H9 (cell line): ENCODE data around the gene DNLZ. TPM values are rescaled to one million over a fixed set of nuclear protein-coding genes. Genes with fewer than 3 reads are reported as not detected.

Experiments
- DNase-seq: peaks from one replicate; pipeline ENCODE4 v3.0.0-alpha.2; 2017
- H2AFZ ChIP-seq: one replicate; pipeline ENCODE4 v1.6.1; 2013; ENCODE audit warnings: mild to moderate bottlenecking, low read length, control low read depth, moderate library complexity
- H2AK5ac ChIP-seq: 2 replicates; pipeline ENCODE4 v1.6.1; 2013; ENCODE audit warnings: low read length, control low read depth, mixed read lengths; ENCODE audit not compliant: insufficient read length
- H2BK120ac ChIP-seq: one replicate; pipeline ENCODE4 v1.6.1; 2013; ENCODE audit warnings: low read depth, mild to moderate bottlenecking, low read length, control low read depth, inconsistent platforms; ENCODE audit not compliant: poor library complexity, severe bottlenecking
- H2BK12ac ChIP-seq: 2 replicates; pipeline ENCODE4 v1.6.1; 2013; ENCODE audit warnings: low read length, control low read depth, mixed read lengths, low read depth; ENCODE audit not compliant: insufficient read length
- H2BK15ac ChIP-seq: 2 replicates; pipeline ENCODE4 v1.6.1; 2013; ENCODE audit warnings: low read depth, low read length, control low read depth
- H2BK20ac ChIP-seq: one replicate; pipeline ENCODE4 v1.6.1; 2013; ENCODE audit warnings: low read depth, mild to moderate bottlenecking, low read length, control low read depth, inconsistent platforms; ENCODE audit not compliant: poor library complexity, severe bottlenecking
- H2BK5ac ChIP-seq: 2 replicates; pipeline ENCODE4 v1.6.1; 2013; ENCODE audit warnings: low read length, control low read depth, mixed read lengths; ENCODE audit not compliant: insufficient read length
- H3K14ac ChIP-seq: 2 replicates; pipeline ENCODE4 v1.6.1; 2013; ENCODE audit warnings: low read length, control low read depth; ENCODE audit not compliant: insufficient read depth
- H3K18ac ChIP-seq: 2 replicates; pipeline ENCODE4 v1.6.1; 2013; ENCODE audit warnings: low read depth, mild to moderate bottlenecking, mixed read lengths, low read length, control low read depth; ENCODE audit not compliant: insufficient read length
- H3K23ac ChIP-seq: 2 replicates; pipeline ENCODE4 v1.6.1; 2013; ENCODE audit warnings: low read length, control low read depth, mixed read lengths, low read depth; ENCODE audit not compliant: insufficient read length
- H3K23me2 ChIP-seq: 2 replicates; pipeline ENCODE4 v1.6.1; 2013; ENCODE audit warnings: low read depth, mild to moderate bottlenecking, mixed read lengths, low read length, control low read depth; ENCODE audit not compliant: insufficient read length, poor library complexity, severe bottlenecking
- H3K27ac ChIP-seq: 2 replicates; pipeline ENCODE4 v1.5.1; 2013; ENCODE audit warnings: low read length, control low read depth, mixed read lengths, low read depth; ENCODE audit not compliant: insufficient read length
- H3K27me3 ChIP-seq: 2 replicates; pipeline ENCODE4 v1.6.1; 2013; ENCODE audit warnings: low read length, control low read depth, inconsistent platforms; ENCODE audit not compliant: insufficient read depth
- H3K4ac ChIP-seq: 2 replicates; pipeline ENCODE4 v1.6.1; 2013; ENCODE audit warnings: low read depth, mild to moderate bottlenecking, control low read depth, inconsistent platforms, low read length, moderate library complexity
- H3K4me1 ChIP-seq: 2 replicates; pipeline ENCODE4 v1.6.1; 2013; ENCODE audit warnings: low read length, control low read depth, inconsistent platforms; ENCODE audit not compliant: insufficient read depth
- H3K4me2 ChIP-seq: 2 replicates; pipeline ENCODE4 v1.6.1; 2013; ENCODE audit warnings: low read length, control low read depth, mixed read lengths; ENCODE audit not compliant: insufficient read length, insufficient read depth
- H3K56ac ChIP-seq: 2 replicates; pipeline ENCODE4 v1.6.1; 2013; ENCODE audit warnings: low read depth, mild to moderate bottlenecking, mixed read lengths, low read length, control low read depth; ENCODE audit not compliant: insufficient read length
- H3K79me1 ChIP-seq: 2 replicates; pipeline ENCODE4 v1.6.1; 2013; ENCODE audit warnings: low read depth, mild to moderate bottlenecking, moderate library complexity, low read length, control low read depth, inconsistent platforms; ENCODE audit not compliant: insufficient read depth, poor library complexity, severe bottlenecking
- H3K79me2 ChIP-seq: 2 replicates; pipeline ENCODE4 v1.6.1; 2013; ENCODE audit warnings: low read length, control low read depth, inconsistent platforms; ENCODE audit not compliant: insufficient read depth
- H3K9ac ChIP-seq: 2 replicates; pipeline ENCODE4 v1.6.1; 2013; ENCODE audit warnings: low read length, control low read depth, mixed read lengths; ENCODE audit not compliant: insufficient read length; ENCODE audit errors: extremely low read depth
- H3K9me3 ChIP-seq: one replicate; pipeline ENCODE4 v1.6.1; 2013; ENCODE audit warnings: low read depth, low read length, inconsistent platforms; ENCODE audit not compliant: control insufficient read depth
- H3T11ph ChIP-seq: one replicate; pipeline ENCODE4 v1.6.1; 2013; ENCODE audit warnings: mild to moderate bottlenecking, low read length, control low read depth, inconsistent platforms
- H4K20me1 ChIP-seq: one replicate; pipeline ENCODE4 v1.6.1; 2013; ENCODE audit not compliant: control insufficient read depth, insufficient read length, insufficient read depth
- H4K5ac ChIP-seq: 2 replicates; pipeline ENCODE4 v1.6.1; 2013; ENCODE audit warnings: low read depth, mild to moderate bottlenecking, mixed read lengths, low read length, control low read depth; ENCODE audit not compliant: insufficient read length
- H4K8ac ChIP-seq: replicated peaks from 2 replicates; pipeline ENCODE4 v1.6.1; 2013; ENCODE audit warnings: low read length, control low read depth, mixed read lengths, low read depth; ENCODE audit not compliant: insufficient read length
- H4K91ac ChIP-seq: 2 replicates; pipeline ENCODE4 v1.6.1; 2013; ENCODE audit warnings: low read depth, mild to moderate bottlenecking, moderate library complexity, mixed read lengths, low read length, control low read depth; ENCODE audit not compliant: insufficient read length
- H3K27ac Mint-ChIP-seq, 3 experiments: 2 replicates in 2 of 3; 3 replicates in 1 of 3; pipeline ENCODE4 v1.8.0; 2020 to 2021; ENCODE audit warnings: mixed read lengths in 3 of 3, mild to moderate bottlenecking in 1 of 3, moderate library complexity in 1 of 3
- H3K27me3 Mint-ChIP-seq: 2 replicates; pipeline ENCODE4 v1.8.0; 2021; ENCODE audit warnings: low read depth, mild to moderate bottlenecking, moderate library complexity, mixed read lengths
- H3K36me3 Mint-ChIP-seq, 3 experiments: 2 replicates in 2 of 3; 3 replicates in 1 of 3; pipeline ENCODE4 v1.8.0; 2020 to 2021; ENCODE audit warnings: low read depth in 3 of 3, mixed read lengths in 3 of 3; ENCODE audit not compliant: insufficient read depth in 1 of 3
- H3K4me1 Mint-ChIP-seq, 2 experiments: 2 replicates each; pipeline ENCODE4 v1.8.0; 2020; ENCODE audit warnings: mixed read lengths in 2 of 2
- H3K4me3 Mint-ChIP-seq, 2 experiments: 2 replicates in 1 of 2; 3 replicates in 1 of 2; pipeline ENCODE4 v1.8.0; 2020 to 2021; ENCODE audit warnings: mild to moderate bottlenecking in 2 of 2, mixed read lengths in 2 of 2, moderate library complexity in 1 of 2
- H3K9me3 Mint-ChIP-seq, 2 experiments: 2 replicates in 1 of 2; 3 replicates in 1 of 2; pipeline ENCODE4 v1.8.0; 2020; ENCODE audit warnings: mild to moderate bottlenecking in 2 of 2, mixed read lengths in 2 of 2, moderate library complexity in 1 of 2
- CTCF ChIP-seq: fragments of 200-600 bp; sonication (generic); conservative IDR thresholded peaks from 3 replicates; pipeline ENCODE4 v1.8.0; 2021; ENCODE audit warnings: antibody characterized with exemption, mild to moderate bottlenecking
- WGBS: extraction: QIAGEN DNeasy Blood & Tissue Kit; methylation state at CpG from one replicate; pipeline ENCODE4 v1.1.7; 2013; ENCODE audit warnings: missing lambda C conversion rate, low lambda C conversion rate, mixed read lengths; ENCODE audit not compliant: insufficient read length; ENCODE audit errors: extremely low coverage; 5-methylcytosine and 5-hydroxymethylcytosine counted together
- total RNA-seq: library from RNA; stranded (reverse); gene quantifications from 2 replicates; pipeline ENCODE4 v1.2.1, GENCODE V29; 2021

The DNLZ gene
- total RNA-seq, 1 experiment from 2014 or later: 24.8 TPM

GRCh38 chr9:136371533-136371880 is 8.0 kb upstream of the DNLZ start:
- Mint-ChIP-seq H3K4me3 (no peak overlapping the region; a peak in 1 of 5 replicates), H3K27ac (no peak overlapping the region), H3K4me1 (peaks cover 0 to 5% of the 10 kb centered on the region in 2 experiments; a peak in 1 of 4 replicates), H3K27me3 (no peaks in the 10 kb centered on the region), H3K36me3 (peaks cover 0 to 14% (median 6%) of the 10 kb centered on the region in 3 experiments; a peak in 4 of 7 replicates), H3K9me3 (no peaks in the 10 kb centered on the region)
- no peak for TF ChIP-seq CTCF
- H2BK12ac ChIP-seq: no peak overlapping the region
- no peak overlapping the region for H2BK20ac ChIP-seq
- no peak overlapping the region for H3T11ph ChIP-seq
- H3K79me1 ChIP-seq: no peaks in the 10 kb centered on the region
- no peak overlapping the region for H4K91ac ChIP-seq
- no peak overlapping the region for H3K4ac ChIP-seq
- H3K23me2 ChIP-seq: no peaks in the 10 kb centered on the region
- DNase-seq: no peak
- H4K8ac ChIP-seq: no peak overlapping the region
- H3K9me3 ChIP-seq: no peaks in the 10 kb centered on the region
- no peaks in the 10 kb centered on the region for H3K27me3 ChIP-seq
- no peak overlapping the region for H3K9ac ChIP-seq
- no peak overlapping the region for H2AK5ac ChIP-seq
- H3K14ac ChIP-seq: no peak overlapping the region
- no peak overlapping the region for H2AFZ ChIP-seq
- no peak overlapping the region for H2BK120ac ChIP-seq
- WGBS: no CpG with 5 or more reads among the region's 13 CpGs
- H2BK5ac ChIP-seq: no peak overlapping the region
- no peaks in the 10 kb centered on the region for H3K4me1 ChIP-seq
- H3K23ac ChIP-seq: no peak overlapping the region
- no peak overlapping the region for H3K4me2 ChIP-seq
- H3K27ac ChIP-seq: no peak overlapping the region
- no peaks in the 10 kb centered on the region for H3K79me2 ChIP-seq
- H3K56ac ChIP-seq: no peak overlapping the region
- H3K18ac ChIP-seq: no peak overlapping the region
- H4K5ac ChIP-seq: no peak overlapping the region
- no peaks in the 10 kb centered on the region for H4K20me1 ChIP-seq
- no peak overlapping the region for H2BK15ac ChIP-seq
